Measurements from ENCODE around the gene CD81. TPM values are rescaled to one million over a fixed set of nuclear protein-coding genes. Genes with fewer than 3 reads are reported as not detected.

CD81 gene
- total RNA-seq, 2 donors from 2014 or later, result 433 to 528 TPM

- no peaks in the 10 kb centered on the region for H3K9me3 ChIP-seq
- no peak overlapping the region for H3K4me3 ChIP-seq
- DNase-seq (ENCODE audit: low spot score), result no peak
- no peaks in the 10 kb centered on the region for H3K27me3 ChIP-seq
- no peaks in the 10 kb centered on the region for H3K36me3 ChIP-seq
- H3K4me1 ChIP-seq, result no peaks in the 10 kb centered on the region
- TF ChIP-seq, protein P1, sequence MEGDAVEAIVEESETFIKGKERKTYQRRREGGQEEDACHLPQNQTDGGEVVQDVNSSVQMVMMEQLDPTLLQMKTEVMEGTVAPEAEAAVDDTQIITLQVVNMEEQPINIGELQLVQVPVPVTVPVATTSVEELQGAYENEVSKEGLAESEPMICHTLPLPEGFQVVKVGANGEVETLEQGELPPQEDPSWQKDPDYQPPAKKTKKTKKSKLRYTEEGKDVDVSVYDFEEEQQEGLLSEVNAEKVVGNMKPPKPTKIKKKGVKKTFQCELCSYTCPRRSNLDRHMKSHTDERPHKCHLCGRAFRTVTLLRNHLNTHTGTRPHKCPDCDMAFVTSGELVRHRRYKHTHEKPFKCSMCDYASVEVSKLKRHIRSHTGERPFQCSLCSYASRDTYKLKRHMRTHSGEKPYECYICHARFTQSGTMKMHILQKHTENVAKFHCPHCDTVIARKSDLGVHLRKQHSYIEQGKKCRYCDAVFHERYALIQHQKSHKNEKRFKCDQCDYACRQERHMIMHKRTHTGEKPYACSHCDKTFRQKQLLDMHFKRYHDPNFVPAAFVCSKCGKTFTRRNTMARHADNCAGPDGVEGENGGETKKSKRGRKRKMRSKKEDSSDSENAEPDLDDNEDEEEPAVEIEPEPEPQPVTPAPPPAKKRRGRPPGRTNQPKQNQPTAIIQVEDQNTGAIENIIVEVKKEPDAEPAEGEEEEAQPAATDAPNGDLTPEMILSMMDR (IDR thresholded peaks at IDR 0.05), result no peak
- H3K27ac ChIP-seq, result no peak overlapping the region
Measured at GRCh38 chr11:2409126-2409525, 32.0 kb downstream of the CD81 start.

GRCh38 chr11:2409611-2410468, 32.7 kb downstream of the CD81 start:
- no peaks in the 10 kb centered on the region for H3K9me3 ChIP-seq
- H3K36me3 ChIP-seq, result no peaks in the 10 kb centered on the region
- no peaks in the 10 kb centered on the region for H3K27me3 ChIP-seq
- H3K27ac ChIP-seq, result no peak overlapping the region
- no peak for DNase-seq (ENCODE audit: low spot score)
- no peak overlapping the region for H3K4me3 ChIP-seq
- TF ChIP-seq, protein P1 (IDR thresholded peaks at IDR 0.05), result no peak
- H3K4me1 ChIP-seq, result no peaks in the 10 kb centered on the region

- no peak for DNase-seq (ENCODE audit: low spot score)
- H3K4me1 ChIP-seq, result no peaks in the 10 kb centered on the region
- no peaks in the 10 kb centered on the region for H3K9me3 ChIP-seq
- no peak overlapping the region for H3K27ac ChIP-seq
- TF ChIP-seq, protein P1 (IDR thresholded peaks at IDR 0.05), result no peak
- no peak overlapping the region for H3K4me3 ChIP-seq
- no peaks in the 10 kb centered on the region for H3K36me3 ChIP-seq
- H3K27me3 ChIP-seq, result no peaks in the 10 kb centered on the region
Measured at GRCh38 chr11:2410616-2411015, 33.5 kb downstream of the CD81 start.

DNA sequence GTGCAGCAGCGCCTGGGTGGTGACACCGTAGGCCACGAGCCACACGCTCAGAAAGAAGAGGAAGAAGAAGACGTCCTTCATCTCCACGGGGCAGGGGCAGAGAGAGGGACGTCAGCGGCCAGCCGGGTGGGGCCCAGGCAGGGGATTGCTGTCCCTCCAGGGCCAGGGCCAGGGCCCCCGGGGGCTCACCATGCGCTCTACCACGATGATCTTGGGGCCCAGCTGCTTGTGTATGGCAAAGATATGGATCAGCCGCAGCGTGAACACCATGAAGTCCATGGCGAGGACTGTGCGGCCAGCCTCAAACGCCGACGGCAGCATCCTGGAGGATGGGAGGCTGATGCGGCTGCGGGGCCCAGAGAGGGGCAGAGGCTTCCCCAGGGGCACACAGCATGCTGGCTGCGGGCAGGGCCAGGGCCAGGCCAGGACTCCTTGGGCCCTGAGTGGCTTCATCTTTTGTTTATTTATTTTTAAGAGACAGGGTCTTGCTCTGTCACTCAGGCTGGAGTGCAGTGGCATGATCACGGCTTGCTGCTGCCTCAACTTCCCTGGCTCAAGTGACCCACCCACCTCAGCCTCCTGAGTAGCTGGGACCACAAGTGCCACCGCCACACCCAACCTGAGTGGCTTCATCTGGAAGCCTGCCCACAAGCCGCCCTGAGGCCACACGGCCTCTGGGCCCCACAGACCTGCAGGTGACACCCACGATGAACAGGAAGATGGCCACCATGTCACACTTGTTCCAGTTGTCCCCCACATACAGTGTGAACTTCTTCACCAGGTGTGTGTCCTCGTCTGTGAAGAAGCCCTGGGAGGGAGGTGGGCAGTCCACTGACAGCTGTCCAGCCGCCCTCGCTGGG, 34.6 kb downstream of the CD81 start:
- no peaks in the 10 kb centered on the region for H3K4me1 ChIP-seq
- H3K36me3 ChIP-seq, result no peaks in the 10 kb centered on the region
- no peak for DNase-seq (ENCODE audit: low spot score)
- H3K27ac ChIP-seq, result no peak overlapping the region
- H3K4me3 ChIP-seq, result no peak overlapping the region
- no peaks in the 10 kb centered on the region for H3K9me3 ChIP-seq
- TF ChIP-seq, protein P1 (IDR thresholded peaks at IDR 0.05), result no peak
- H3K27me3 ChIP-seq, result no peaks in the 10 kb centered on the region

DNA sequence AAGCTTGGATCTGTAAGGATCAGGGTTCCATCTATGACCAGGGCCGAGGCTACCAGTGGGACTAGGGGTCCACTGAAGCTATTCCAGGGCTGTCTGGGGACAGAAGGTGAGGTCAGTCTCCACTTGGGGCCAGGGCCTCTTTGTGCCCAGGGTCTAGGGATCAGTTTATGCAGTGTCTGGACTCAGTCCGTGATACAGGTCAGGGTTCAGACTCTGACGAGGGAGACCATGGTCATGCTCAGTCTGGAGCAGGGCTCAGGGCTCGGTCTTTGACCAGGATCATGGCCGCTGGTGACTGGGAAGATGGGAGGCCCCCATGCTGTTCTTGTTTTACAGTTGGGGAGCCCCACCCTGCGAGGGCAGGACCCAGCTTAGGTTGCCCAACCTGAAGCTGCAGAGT, 35.2 kb downstream of the CD81 start:
- DNase-seq (ENCODE audit: low spot score), result no peak
- H3K9me3 ChIP-seq, result no peaks in the 10 kb centered on the region
- H3K27me3 ChIP-seq, result no peaks in the 10 kb centered on the region
- H3K4me1 ChIP-seq, result no peaks in the 10 kb centered on the region
- H3K4me3 ChIP-seq, result no peak overlapping the region
- no peak overlapping the region for H3K27ac ChIP-seq
- no peaks in the 10 kb centered on the region for H3K36me3 ChIP-seq
- TF ChIP-seq, protein P1 (IDR thresholded peaks at IDR 0.05), result no peak
